Endodermal cell (in vitro differentiated cells): ENCODE results near the gene SPTLC1. TPM values are rescaled to one million over a fixed set of nuclear protein-coding genes. Genes with fewer than 3 reads are reported as not detected.
A peak's percentile ranks its signal among the peaks of the same experiment; 100 is the strongest.

Experiments used
- DNase-seq: peaks from one replicate; pipeline ENCODE4 v3.0.0-alpha.2; 2017
- H3K27ac ChIP-seq: 2 replicates; pipeline ENCODE4 v1.5.1; 2013; ENCODE audit warnings: mild to moderate bottlenecking, low read depth, low read length, moderate library complexity
- H3K27me3 ChIP-seq: 2 replicates; pipeline ENCODE4 v1.6.1; 2013; ENCODE audit warnings: mild to moderate bottlenecking, low read length, moderate library complexity; ENCODE audit not compliant: insufficient read depth, control insufficient read depth, poor library complexity, severe bottlenecking
- H3K36me3 ChIP-seq: 2 replicates; pipeline ENCODE4 v1.7.0; 2013; ENCODE audit warnings: mild to moderate bottlenecking, low read length, moderate library complexity; ENCODE audit not compliant: control insufficient read depth, insufficient read depth
- H3K4me1 ChIP-seq: one replicate; pipeline ENCODE4 v1.7.0; 2013; ENCODE audit warnings: low read length; ENCODE audit not compliant: control insufficient read depth, insufficient read depth
- H3K4me3 ChIP-seq: 2 replicates; pipeline ENCODE4 v1.5.1; 2013; ENCODE audit warnings: mild to moderate bottlenecking, low read length, moderate library complexity
- H3K9ac ChIP-seq: 2 replicates; pipeline ENCODE4 v1.6.1; 2013; ENCODE audit warnings: mild to moderate bottlenecking, low read length, moderate library complexity; ENCODE audit not compliant: poor library complexity, severe bottlenecking; ENCODE audit errors: extremely low read depth
- H3K9me3 ChIP-seq: 2 replicates; pipeline ENCODE4 v1.6.1; 2013; ENCODE audit warnings: mild to moderate bottlenecking, low read length, moderate library complexity; ENCODE audit not compliant: control insufficient read depth
- H3K27ac Mint-ChIP-seq: 2 replicates; pipeline ENCODE4 v1.8.0; 2020; ENCODE audit warnings: mixed read lengths
- H3K27me3 Mint-ChIP-seq: 2 replicates; pipeline ENCODE4 v1.8.0; 2021; ENCODE audit warnings: mild to moderate bottlenecking, mixed read lengths; ENCODE audit not compliant: insufficient read depth
- H3K36me3 Mint-ChIP-seq: 2 replicates; pipeline ENCODE4 v1.8.0; 2020; ENCODE audit warnings: low read depth, mixed read lengths
- H3K4me1 Mint-ChIP-seq: 2 replicates; pipeline ENCODE4 v1.8.0; 2020; ENCODE audit warnings: mixed read lengths
- H3K4me3 Mint-ChIP-seq: 2 replicates; pipeline ENCODE4 v1.8.0; 2020; ENCODE audit warnings: mild to moderate bottlenecking, moderate library complexity, mixed read lengths
- H3K9me3 Mint-ChIP-seq: 2 replicates; pipeline ENCODE4 v1.8.0; 2020; ENCODE audit warnings: mild to moderate bottlenecking, mixed read lengths
- CTCF ChIP-seq: fragments of 200-600 bp; sonication (generic); conservative IDR thresholded peaks from 2 replicates; pipeline ENCODE4 v1.5.0; 2021; ENCODE audit warnings: antibody characterized with exemption, mild to moderate bottlenecking
- WGBS, 2 experiments: methylation state at CpG; one replicate each; pipeline versions ENCODE4 v1.1.5 to v1.1.7; 2013; ENCODE audit warnings: missing lambda C conversion rate in 2 of 2, mixed read lengths in 1 of 2; ENCODE audit not compliant: insufficient coverage in 1 of 2, insufficient read length in 1 of 2; 5-methylcytosine and 5-hydroxymethylcytosine counted together
- total RNA-seq, 2 donors: library from RNA; stranded (reverse); fragmentation: NEBNext Ultra II Directional in 1 of 2; extraction: Animal tissue kit (Norgen Biotek cat#: 25700) in 1 of 2; gene quantifications; 2 replicates in 1 of 2; 3 replicates in 1 of 2; pipeline ENCODE4 v1.2.1, GENCODE V29; 2021

SPTLC1 gene
- total RNA-seq, 2 donors from 2014 or later: 68.3 to 75.6 TPM

DNA sequence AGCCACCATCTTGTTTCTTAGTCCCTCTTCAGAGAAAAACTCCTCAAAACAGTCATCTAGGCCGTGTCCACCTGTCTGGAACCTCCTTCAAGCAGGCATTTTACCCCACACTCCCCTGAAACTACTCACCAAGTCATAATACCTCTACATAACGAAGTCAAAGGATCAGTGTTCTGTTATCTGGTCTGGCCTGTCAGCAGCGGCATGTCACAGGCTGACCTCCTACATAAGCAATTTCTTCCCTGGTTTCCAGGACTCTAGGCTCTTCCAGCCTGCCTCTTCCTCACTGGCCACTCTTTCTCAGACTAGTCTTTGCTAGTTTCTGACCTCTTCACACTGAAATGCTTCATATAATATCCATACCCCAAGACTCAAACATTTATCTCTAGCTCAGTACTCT, 72.2 kb downstream of the SPTLC1 start:
- Histone ChIP-seq H3K9ac (no peak overlapping the region), H3K4me1 (no peaks in the 10 kb centered on the region), H3K27me3 (no peaks in the 10 kb centered on the region), H3K9me3 (peaks cover 34% of the 10 kb centered on the region), H3K36me3 (peaks cover 81% of the 10 kb centered on the region), H3K4me3 (no peak overlapping the region), H3K27ac (no peak overlapping the region)
- Mint-ChIP-seq H3K9me3 (peaks cover 21% of the 10 kb centered on the region), H3K36me3 (peaks cover 68% of the 10 kb centered on the region), H3K4me3 (no peak overlapping the region), H3K27me3 (no peaks in the 10 kb centered on the region), H3K4me1 (no peaks in the 10 kb centered on the region), H3K27ac (no peak overlapping the region)
- no peak for DNase-seq
- TF ChIP-seq CTCF: no peak
- WGBS, 2 experiments: 94% methylated on average over 2 to 3 of the region's 3 CpGs

DNA sequence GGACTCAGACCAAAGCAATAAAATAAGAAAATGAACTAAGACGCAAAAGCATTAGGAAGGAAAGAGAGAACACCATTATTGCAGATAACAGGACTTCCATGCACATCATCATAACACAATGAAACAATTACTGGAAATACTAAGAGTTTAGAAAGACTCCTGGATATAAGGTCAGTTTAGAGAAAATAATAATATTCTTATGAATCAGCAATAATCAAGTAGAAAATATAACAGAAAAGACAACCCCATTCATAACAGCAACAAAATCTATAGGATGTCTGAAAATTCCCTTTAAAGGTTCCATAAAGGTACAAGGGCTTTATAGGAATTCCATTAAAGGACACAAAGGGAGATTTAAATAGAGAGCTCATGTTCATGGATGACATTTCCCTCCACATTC, 73.0 kb downstream of the SPTLC1 start:
- H3K27ac ChIP-seq: no peak overlapping the region
- no peaks in the 10 kb centered on the region for H3K4me1 ChIP-seq
- TF ChIP-seq CTCF: no peak
- Mint-ChIP-seq H3K27me3 (no peaks in the 10 kb centered on the region), H3K9me3 (peaks cover 21% of the 10 kb centered on the region), H3K4me3 (no peak overlapping the region), H3K4me1 (no peaks in the 10 kb centered on the region), H3K36me3 (peaks cover 71% of the 10 kb centered on the region), H3K27ac (no peak overlapping the region)
- no peaks in the 10 kb centered on the region for H3K27me3 ChIP-seq
- H3K9me3 ChIP-seq: peaks cover 34% of the 10 kb centered on the region
- no peak overlapping the region for H3K9ac ChIP-seq
- WGBS, 2 experiments: 100% methylated on average over 1 of the region's 1 CpG; no CpG with 5 or more reads in 1 of the 2 experiments
- no peak for DNase-seq
- H3K36me3 ChIP-seq: peaks cover 80% of the 10 kb centered on the region
- H3K4me3 ChIP-seq: peak overlapping the region; percentile 39

- H3K9ac ChIP-seq: no peak overlapping the region
- H3K36me3 Mint-ChIP-seq: peaks cover 69% of the 10 kb centered on the region
Observed at GRCh38 chr9:92036756-92037155, 78.5 kb downstream of the SPTLC1 start.

More at GRCh38 chr9:92036756-92037155, 78.5 kb downstream of the SPTLC1 start:
- no peak overlapping the region for H3K4me3 Mint-ChIP-seq
- peaks cover 77% of the 10 kb centered on the region for H3K36me3 ChIP-seq
- H3K27me3 ChIP-seq: no peaks in the 10 kb centered on the region
- no peaks in the 10 kb centered on the region for H3K4me1 ChIP-seq
- TF ChIP-seq CTCF: no peak
- H3K27ac Mint-ChIP-seq: no peak overlapping the region
- peaks cover 9% of the 10 kb centered on the region for H3K9me3 ChIP-seq
- no peak overlapping the region for H3K4me3 ChIP-seq
- peaks cover 1% of the 10 kb centered on the region for H3K9me3 Mint-ChIP-seq
- no peaks in the 10 kb centered on the region for H3K4me1 Mint-ChIP-seq
- no peak for DNase-seq
- 96 to 100% methylated on average over 2 of the region's 2 CpGs for WGBS, 2 experiments
- no peaks in the 10 kb centered on the region for H3K27me3 Mint-ChIP-seq
- H3K27ac ChIP-seq: no peak overlapping the region
